HG03442 (cell line): ENCODE measurements around the gene STOML1.

ENCODE experiments used
- ATAC-seq: cut with Tn5 transposase; IDR thresholded peaks from one replicate; pipeline ENCODE4 v1.9.1; 2021; ENCODE audit warnings: mild to moderate bottlenecking, moderate library complexity; ENCODE audit not compliant: unreplicated experiment

The STOML1 gene, protein sequence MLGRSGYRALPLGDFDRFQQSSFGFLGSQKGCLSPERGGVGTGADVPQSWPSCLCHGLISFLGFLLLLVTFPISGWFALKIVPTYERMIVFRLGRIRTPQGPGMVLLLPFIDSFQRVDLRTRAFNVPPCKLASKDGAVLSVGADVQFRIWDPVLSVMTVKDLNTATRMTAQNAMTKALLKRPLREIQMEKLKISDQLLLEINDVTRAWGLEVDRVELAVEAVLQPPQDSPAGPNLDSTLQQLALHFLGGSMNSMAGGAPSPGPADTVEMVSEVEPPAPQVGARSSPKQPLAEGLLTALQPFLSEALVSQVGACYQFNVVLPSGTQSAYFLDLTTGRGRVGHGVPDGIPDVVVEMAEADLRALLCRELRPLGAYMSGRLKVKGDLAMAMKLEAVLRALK

GRCh38 chr15:73991726-73992593 lies at the start of gene STOML1:
TSS of gene STOML1 (minus strand) at chr15:73992295. CDS start at chr15:73992223, 72 bp downstream.
- peak; percentile 66 for ATAC-seq

DNA sequence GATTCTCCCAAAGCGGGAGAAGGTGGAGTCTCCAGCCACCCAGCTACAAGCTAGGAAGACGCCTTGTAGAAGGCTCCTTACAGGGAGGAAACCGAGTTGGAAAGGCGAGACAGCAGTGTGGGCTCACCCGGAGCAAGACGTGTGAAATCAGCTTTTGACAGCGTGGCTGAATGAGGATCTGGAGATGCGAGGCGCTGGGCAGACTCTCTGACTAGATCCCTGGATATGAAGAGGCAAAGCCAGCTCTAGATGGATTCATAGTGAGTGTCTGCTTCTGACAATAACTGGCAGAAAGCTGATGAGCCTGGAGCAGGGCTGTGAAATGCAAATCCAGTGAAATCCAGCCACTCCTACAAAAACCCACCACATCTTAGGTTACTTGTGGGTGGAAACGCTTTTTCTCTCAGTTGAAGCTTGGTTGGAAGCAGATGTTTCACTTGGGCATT lies 49.2 kb upstream of the STOML1 start:
- no peak for ATAC-seq

DNA sequence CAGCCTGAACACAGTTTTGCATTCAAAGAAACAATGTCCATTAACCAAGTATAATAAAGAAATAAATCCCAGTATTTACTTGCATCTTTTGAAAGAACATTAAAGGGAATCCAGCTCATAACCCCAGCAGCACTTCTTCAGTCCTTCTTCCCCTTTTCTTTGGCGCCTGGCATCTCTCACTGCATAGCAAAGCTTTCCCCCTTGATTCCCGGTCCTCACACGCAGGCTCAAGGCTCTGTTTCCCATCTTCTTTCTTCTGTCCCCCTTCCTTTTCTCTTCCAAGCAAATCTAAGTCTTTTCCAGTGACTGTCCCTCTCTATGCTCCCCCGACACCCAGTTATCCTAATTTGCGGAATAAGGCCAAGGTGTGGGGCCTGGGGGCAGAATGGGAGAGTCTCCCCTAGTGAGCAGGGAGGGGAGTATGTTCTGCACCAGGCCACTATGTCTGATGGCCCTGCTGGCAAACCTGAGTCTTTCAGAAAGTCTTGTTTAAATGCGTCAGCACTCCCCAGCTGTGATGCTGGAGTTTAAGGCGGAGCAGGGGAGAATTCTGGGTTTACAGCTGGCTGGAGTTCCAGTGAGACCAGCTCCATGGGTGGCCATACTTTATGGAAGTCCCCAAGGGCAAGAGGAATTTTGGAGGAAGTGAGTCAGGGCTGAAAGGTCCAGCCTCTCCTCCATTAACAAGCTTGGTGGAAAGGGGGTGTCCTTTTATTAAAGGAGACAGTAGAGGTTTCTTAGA lies 48.2 kb upstream of the STOML1 start:
- ATAC-seq, result no peak

GRCh38 chr15:74039656-74040010 lies 47.5 kb upstream of the STOML1 start:
- ATAC-seq, result no peak

GRCh38 chr15:74038707-74039655 lies 46.9 kb upstream of the STOML1 start:
- no peak for ATAC-seq

GRCh38 chr15:74037171-74038117 lies 45.3 kb upstream of the STOML1 start:
- no peak for ATAC-seq

DNA sequence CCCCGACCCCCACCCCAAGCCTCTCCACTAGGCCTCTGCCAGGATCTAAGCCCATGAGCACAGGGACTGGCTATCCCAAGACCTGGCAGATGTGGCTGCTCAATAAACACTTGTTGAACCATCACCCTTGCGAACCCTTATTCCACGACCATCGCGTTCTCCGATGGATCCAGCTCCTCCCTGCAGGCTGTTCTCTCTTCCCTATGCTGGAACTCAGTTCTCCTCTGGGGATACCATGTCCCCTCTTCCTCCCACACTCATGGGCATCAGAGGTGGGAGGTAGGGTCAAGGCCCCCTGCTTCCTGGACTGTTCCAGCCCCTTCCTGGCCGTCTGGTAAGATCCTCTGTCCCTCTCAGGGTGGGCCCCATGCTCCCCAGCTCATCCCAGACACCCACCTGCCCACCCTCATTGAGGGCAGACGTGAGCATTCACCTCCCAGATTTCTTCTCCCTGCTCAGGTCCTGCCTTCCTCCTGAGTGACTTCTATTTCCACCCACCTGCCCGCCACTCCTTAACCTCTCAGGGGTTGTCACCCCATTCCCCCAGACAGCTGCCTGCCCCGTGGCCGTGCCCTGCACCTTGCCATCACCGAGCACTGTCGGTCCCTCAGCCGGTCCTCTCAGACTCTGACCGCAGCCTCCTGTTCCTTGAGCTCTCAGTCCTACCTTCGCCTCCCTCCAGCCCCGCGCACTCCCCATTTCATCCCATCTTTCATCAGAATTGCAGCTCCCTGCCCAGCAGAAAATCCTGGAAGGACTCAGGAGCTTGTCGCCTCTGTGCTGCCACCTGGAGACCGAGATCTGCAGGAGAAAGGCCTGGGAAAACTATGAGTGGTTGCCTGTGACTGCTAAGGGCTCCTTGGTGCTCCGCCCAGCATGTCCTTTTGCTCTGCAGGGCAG lies 44.4 kb upstream of the STOML1 start:
- ATAC-seq, result no peak

DNA sequence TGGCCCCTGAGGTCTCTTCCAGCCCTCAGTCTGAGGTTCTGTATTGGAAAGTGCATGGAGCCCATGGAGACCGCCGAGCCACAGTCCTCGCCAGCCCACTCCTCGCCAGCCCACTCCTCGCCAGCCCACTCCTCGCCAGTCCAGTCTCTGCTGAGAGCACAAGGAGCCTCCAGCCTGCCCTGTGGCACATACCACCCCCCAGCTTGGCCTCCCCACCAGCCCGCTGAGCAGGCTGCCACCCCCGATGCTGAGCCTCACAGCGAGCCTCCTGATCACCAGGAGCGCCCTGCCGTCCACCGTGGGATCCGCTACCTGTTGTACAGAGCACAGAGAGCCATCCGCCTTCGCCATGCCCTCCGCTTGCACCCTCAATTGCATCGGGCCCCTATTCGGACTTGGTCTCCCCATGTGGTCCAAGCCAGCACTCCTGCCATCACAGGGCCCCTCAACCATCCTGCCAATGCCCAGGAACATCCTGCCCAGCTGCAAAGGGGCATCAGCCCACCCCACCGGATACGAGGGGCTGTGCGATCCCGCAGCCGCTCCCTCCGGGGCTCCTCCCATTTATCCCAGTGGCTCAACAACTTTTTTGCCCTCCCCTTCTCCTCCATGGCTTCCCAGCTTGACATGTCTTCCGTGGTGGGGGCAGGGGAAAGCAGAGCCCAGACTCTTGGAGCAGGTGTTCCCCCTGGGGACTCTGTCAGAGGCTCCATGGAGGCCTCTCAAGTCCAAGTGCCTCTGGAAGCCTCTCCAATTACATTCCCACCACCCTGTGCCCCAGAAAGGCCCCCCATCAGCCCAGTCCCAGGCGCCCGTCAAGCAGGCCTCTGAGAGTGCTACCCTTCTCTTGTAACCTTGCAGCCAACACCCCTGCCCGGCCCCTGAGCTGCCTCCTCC lies 43.3 kb upstream of the STOML1 start:
- no peak for ATAC-seq

DNA sequence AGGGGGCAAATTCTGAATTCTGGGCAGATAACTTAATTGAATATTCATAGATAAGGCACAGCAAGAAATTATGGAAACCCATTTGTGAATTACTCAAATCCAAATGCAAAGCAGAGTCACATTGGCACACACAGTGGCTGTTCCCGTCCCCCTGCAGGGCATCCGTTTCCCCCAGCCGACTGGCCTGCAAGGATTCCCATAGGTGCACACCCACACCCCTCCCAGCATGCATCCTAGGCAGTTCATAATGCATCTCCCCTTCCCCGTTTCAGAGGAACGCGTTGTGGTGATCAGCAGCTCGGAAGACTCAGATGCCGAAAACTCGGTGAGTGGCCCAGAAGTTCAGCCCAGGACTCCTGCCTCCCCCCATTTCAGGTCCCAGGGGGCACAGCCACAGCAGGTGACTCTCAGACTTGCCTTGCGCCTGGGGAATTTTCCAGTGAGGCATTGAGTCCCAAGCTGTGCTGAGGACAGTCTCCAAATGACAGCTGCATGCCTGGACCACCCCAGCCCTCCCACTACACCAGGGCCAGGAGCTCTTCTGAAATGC lies 42.2 kb upstream of the STOML1 start:
- ATAC-seq, result no peak

- ATAC-seq, result no peak
Measured at GRCh38 chr15:74032606-74033561, 40.8 kb upstream of the STOML1 start.

DNA sequence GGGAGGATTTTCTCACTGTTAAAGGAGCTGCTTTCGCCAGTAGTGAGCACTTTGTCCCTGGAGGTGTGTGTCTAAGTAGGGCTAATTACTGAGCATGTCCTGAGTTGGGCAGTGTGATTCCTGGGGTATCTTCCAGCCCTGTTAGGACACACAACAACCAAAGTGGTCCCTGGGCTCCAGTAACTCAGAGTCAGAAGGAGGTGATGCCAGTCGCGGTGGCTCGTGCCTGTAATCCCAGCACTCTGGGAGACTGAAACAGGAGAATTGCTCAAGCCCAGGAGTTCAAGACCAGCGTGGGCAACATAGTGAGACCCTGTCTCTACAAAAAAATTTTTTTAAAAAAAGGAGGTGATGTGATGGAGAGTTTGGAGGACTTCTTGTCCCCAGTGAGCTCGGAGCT lies 40.0 kb upstream of the STOML1 start:
- no peak for ATAC-seq

GRCh38 chr15:74028646-74029045 lies 36.6 kb upstream of the STOML1 start:
- ATAC-seq, result no peak

- no peak for ATAC-seq
Measured at GRCh38 chr15:74027688-74028087, 35.6 kb upstream of the STOML1 start.

GRCh38 chr15:74025436-74025835 lies 33.3 kb upstream of the STOML1 start:
- no peak for ATAC-seq

GRCh38 chr15:74024687-74025086 lies 32.6 kb upstream of the STOML1 start:
- no peak for ATAC-seq
